Uterus (tissue), 4 donors: ENCODE measurements around the gene CFAP97D1. TPM values are rescaled to one million over a fixed set of nuclear protein-coding genes. Genes with fewer than 3 reads are reported as not detected.
A peak's percentile ranks its signal among the peaks of the same experiment; 100 is the strongest.

ENCODE experiments used
- DNase-seq, 2 donors: peaks; one replicate each; pipeline ENCODE4 v3.0.0-alpha.2; 2019 to 2020
- H3K27ac ChIP-seq, 2 donors: fragments of 200-600 bp; sonication (generic); 1 replicate in 1 of 2; 2 replicates in 1 of 2; pipeline ENCODE4 v1.5.1; 2016 to 2018
- H3K27me3 ChIP-seq, 2 donors: fragments of 200-600 bp; sonication (generic); one replicate each; pipeline ENCODE4 v1.5.1; 2018 to 2019; ENCODE audit warnings: control low read depth in 1 of 2
- H3K36me3 ChIP-seq, 2 donors: fragments of 200-600 bp; sonication (generic); one replicate each; pipeline ENCODE4 v1.5.1; 2019; ENCODE audit warnings: control low read depth in 1 of 2
- H3K4me1 ChIP-seq, 2 donors: fragments of 200-600 bp; sonication (generic); one replicate each; pipeline ENCODE4 v1.5.1; 2018 to 2019; ENCODE audit warnings: control low read depth in 1 of 2
- H3K4me3 ChIP-seq, 2 donors: fragments of 200-600 bp; sonication (generic); 1 replicate in 1 of 2; 2 replicates in 1 of 2; pipeline ENCODE4 v1.5.1; 2018 to 2019; ENCODE audit warnings: mild to moderate bottlenecking in 1 of 2
- H3K9me3 ChIP-seq, 2 donors: fragments of 200-600 bp; sonication (generic); one replicate each; pipeline ENCODE4 v1.5.1; 2019; ENCODE audit warnings: control low read depth in 1 of 2
- POLR2A ChIP-seq, 2 donors: fragments of 450-650 bp; IDR thresholded peaks; one replicate each; pipeline ENCODE4 v1.6.1; 2016; ENCODE audit warnings: antibody characterized with exemption in 2 of 2, mild to moderate bottlenecking in 1 of 2, moderate library complexity in 1 of 2
- intact Hi-C: fragments of 100-400 bp; cut with DNase I; formaldehyde crosslinking; loops from one replicate; pipeline ENCODE4 v1.15.1; 2023; ENCODE audit warnings: low total_unique reads
- total RNA-seq, 4 donors: library from RNA; depleted of rRNA in 3 of 4; stranded (reverse); fragments of >200 nt in 3 of 4; gene quantifications; one replicate each; pipeline versions ENCODE4 v1.1.0 to v1.2.4, GENCODE V29; 2014 to 2023
- TF ChIP-seq, protein P1 (sequence below), 4 experiments: fragments of 200-600 bp in 2 of 4; fragments of 450-650 bp in 2 of 4; sonication (generic) in 2 of 4; IDR thresholded peaks; one replicate each; pipeline ENCODE4 v1.5.1; 2016 to 2019; ENCODE audit warnings: antibody characterized with exemption in 4 of 4, mild to moderate bottlenecking in 2 of 4, moderate library complexity in 1 of 4
- donor health status: DM: yes; HTN: yes; CAD: no.

CFAP97D1 gene
- total RNA-seq, 4 donors from 2014 or later: not detected

- H3K36me3 ChIP-seq: no peaks in the 10 kb centered on the region
These were observed 7.2 kb upstream of the CFAP97D1 start for GRCh38 chr17:43772877-43773648.

DNA sequence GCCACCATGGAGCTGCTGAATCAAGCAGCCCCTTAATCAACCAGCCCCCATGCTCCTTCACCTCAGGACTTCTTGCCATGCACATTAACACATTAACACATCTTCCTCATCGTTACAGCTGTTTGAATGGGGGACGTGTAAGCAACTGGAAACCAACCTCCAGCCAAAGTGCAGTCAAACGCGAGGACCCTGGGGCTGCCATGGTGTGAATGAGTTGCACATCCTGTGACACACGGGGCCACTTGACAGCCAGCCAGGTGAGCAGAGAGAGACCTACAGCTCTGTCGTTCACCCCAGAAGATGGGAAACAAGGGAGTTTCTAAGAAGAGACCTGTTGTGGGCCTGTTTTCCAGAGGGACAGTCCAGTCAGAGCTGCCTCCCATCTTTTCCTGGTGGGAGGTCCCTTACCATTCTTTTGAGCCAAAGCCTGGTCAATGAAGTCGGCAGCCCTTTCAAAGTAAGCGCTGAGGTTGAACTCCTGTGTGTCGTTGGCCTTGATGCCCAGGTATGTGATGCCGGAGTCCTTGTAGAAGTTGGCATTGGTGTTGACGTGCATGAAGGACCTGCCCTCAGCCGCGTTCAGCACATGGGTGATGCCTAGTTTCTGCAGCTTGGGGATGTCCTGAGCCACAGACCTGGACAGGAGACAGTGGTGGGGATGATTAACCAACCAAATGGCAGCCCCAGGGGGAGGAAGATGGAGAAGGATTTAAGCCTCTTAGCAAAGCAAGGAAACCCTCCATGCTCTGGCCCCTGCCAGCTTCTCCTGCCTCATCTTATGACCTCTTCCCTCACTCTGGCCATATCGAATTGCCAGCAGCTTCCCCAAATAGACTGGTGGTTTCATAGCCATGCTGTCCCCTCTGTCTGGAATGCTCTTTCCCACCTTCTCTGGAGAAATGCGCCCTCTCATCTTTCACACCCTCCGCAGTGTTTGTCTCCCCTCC is 5.7 kb upstream of the CFAP97D1 start:
- Histone ChIP-seq H3K4me3 (no peak overlapping the region), H3K27me3 (no peaks in the 10 kb centered on the region), H3K36me3 (no peaks in the 10 kb centered on the region), H3K9me3 (no peaks in the 10 kb centered on the region), H3K27ac (no peak overlapping the region), H3K4me1 (peaks cover 0 to 3% of the 10 kb centered on the region in 2 donors)
- intact Hi-C loops: no loop called here
- TF ChIP-seq POLR2A (IDR thresholded peaks at IDR 0.05): no peak
- TF ChIP-seq, protein P1, sequence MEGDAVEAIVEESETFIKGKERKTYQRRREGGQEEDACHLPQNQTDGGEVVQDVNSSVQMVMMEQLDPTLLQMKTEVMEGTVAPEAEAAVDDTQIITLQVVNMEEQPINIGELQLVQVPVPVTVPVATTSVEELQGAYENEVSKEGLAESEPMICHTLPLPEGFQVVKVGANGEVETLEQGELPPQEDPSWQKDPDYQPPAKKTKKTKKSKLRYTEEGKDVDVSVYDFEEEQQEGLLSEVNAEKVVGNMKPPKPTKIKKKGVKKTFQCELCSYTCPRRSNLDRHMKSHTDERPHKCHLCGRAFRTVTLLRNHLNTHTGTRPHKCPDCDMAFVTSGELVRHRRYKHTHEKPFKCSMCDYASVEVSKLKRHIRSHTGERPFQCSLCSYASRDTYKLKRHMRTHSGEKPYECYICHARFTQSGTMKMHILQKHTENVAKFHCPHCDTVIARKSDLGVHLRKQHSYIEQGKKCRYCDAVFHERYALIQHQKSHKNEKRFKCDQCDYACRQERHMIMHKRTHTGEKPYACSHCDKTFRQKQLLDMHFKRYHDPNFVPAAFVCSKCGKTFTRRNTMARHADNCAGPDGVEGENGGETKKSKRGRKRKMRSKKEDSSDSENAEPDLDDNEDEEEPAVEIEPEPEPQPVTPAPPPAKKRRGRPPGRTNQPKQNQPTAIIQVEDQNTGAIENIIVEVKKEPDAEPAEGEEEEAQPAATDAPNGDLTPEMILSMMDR (IDR thresholded peaks at IDR 0.05): no peak
- no peak for DNase-seq

More at GRCh38 chr17:43772877-43773648, 7.2 kb upstream of the CFAP97D1 start:
- Histone ChIP-seq H3K27me3 (no peaks in the 10 kb centered on the region), H3K9me3 (no peaks in the 10 kb centered on the region), H3K4me1 (no peaks in the 10 kb centered on the region), H3K27ac (no peak overlapping the region), H3K4me3 (no peak overlapping the region)
- TF ChIP-seq, protein P1 (IDR thresholded peaks at IDR 0.05): no peak
- no peak for TF ChIP-seq POLR2A (IDR thresholded peaks at IDR 0.05)
- no peak for DNase-seq
- intact Hi-C loops: no loop called here

DNA sequence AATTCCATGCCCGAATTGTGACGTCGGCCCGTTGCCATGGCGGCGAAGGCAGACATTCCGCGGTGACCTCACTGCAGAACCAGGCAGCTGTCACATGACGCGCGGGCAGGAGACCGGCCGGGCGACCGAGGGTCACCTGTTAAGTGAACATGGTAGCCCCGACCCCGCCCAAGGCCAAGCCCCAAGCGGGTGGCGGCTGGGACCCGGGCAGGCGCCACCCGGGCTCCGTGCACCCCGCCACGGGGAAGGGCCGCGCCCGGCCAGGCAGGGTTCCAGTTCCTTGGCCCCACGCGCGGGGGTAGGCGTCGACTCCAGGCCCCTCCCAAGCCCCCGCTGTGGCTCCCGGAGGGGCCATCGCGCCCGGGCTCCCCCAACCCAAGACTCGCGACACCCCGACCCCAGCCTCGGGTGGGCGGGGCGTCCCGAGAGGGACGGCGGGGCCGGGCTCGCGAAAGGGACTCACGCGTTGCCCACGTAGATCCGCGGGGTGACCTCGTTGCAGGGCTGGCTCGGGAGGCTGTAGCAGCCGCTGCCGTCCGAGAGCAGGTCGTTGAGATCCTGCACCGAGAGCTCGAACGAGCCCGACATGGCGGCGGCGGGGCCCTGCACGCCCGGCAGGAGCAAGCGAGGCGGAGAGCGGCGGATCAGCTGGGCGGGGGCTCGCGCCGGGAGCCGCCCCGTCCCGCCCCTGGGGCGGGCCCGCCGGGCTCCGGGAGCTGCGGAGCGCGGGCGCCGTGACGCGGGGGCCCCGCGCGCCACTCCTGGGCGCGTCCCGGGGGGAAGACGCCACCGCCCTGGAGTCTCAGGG is 1.7 kb upstream of the CFAP97D1 start, which contains the start of gene DUSP3:
Gene DUSP3, minus strand, starts transcription at position 641 of the 808 bp plus-strand sequence. Its CDS starts 53 bp downstream, at position 588.
- Histone ChIP-seq H3K9me3 (no peaks in the 10 kb centered on the region), H3K4me3 (peak within 1 kb of the TSS; percentile 75 to 95), H3K27ac (peak within 1 kb of the TSS; percentile 98 to 100), H3K4me1 (peaks cover 0 to 6% of the 10 kb centered on the region in 2 donors), H3K36me3 (no peaks in the 10 kb centered on the region), H3K27me3 (no peaks in the 10 kb centered on the region)
- TF ChIP-seq POLR2A (IDR thresholded peaks at IDR 0.05): peak; percentile 95
- TF ChIP-seq, protein P1 (IDR thresholded peaks at IDR 0.05): peak in 2 of 4 experiments; percentile 15 to 29
- DNase-seq: peak; percentile 96
- intact Hi-C loops: no loop called here

DNA sequence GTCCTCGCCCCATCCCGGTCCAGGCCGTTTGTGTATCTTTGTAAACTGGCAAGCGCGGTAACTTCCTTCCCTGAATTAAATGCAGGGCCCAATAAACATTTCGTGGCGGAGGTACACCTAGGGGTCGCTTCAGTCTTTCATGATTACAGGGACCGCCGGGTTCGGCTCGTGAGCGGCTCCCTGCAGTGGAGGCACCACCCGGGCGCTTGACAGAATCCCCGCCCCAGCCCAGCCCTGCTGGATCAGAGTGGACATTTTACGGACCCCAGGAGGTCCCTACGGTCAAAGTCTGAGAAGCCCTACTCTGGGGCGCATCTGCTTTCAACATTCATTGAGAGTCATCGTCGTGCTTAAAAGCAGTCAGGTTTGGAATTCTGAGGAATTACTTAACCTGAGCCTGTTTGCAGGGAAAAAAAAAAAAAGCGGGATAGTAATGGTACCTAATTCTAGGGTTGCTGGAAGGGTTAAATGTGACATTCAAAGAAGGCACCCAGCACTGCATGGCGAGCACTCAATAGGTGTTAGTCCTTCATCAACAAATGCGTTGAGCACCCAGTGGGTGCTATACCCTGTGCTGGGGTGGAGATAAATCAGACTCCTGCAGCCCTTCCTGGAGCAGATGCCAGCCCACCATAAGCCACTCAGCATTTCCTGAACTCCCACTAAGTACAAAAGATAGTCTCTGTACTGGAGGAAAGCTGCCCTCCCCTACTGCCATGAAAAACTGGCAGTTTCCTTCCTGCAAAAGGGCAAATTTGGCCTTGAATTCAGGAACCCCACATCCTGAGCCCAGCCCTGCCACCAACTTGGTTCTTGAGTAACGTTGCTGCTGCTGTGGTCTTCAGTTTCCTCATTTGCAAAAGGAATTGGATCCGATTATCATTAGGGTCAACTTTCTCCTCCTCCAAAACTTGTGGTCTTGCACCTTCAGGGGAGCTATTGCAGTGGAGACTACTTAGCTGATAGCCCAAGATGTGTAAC is 800 bp upstream of the CFAP97D1 start:
- Histone ChIP-seq H3K27me3 (no peaks in the 10 kb centered on the region), H3K4me3 (peak overlapping the region; percentile 75 to 95), H3K27ac (peak overlapping the region; percentile 98 to 100), H3K9me3 (no peaks in the 10 kb centered on the region), H3K36me3 (no peaks in the 10 kb centered on the region), H3K4me1 (peaks cover 0 to 6% of the 10 kb centered on the region in 2 donors)
- DNase-seq: peak in 1 of 2 donors; percentile 54
- peak in 1 of 2 donors; percentile 4 for TF ChIP-seq POLR2A (IDR thresholded peaks at IDR 0.05)
- TF ChIP-seq, protein P1 (IDR thresholded peaks at IDR 0.05): peak; percentile 21 to 43 (median 23)
- intact Hi-C loops: no loop called here
